Measurements from ENCODE around the gene LRRD1. TPM values are rescaled to one million over a fixed set of nuclear protein-coding genes. Genes with fewer than 3 reads are reported as not detected.
A peak's percentile ranks its signal among the peaks of the same experiment; 100 is the strongest.

Gene LRRD1
- total RNA-seq (under 1 TPM in 4 of 10 donors, not detected in 6; 0.08 to 0.18 (median 0.12) TPM), polyA plus RNA-seq (not detected)
- long read RNA-seq, donor 1, result 0 reads
- long read RNA-seq, donor 2, result 0 reads
- long read RNA-seq, donor 3, result 0 reads

GRCh38 chr7:92178928-92179924 lies at the start of gene LRRD1:
LRRD1 (minus strand) TSS chr7:92179142; CDS start chr7:92165202, 13,940 bp downstream.
- TF ChIP-seq CTCF (IDR thresholded peaks at IDR 0.05), result peak; percentile 93 to 100 (median 99)
- 7 to 8% methylated on average over 58 to 60 of the region's 60 CpGs for WGBS, 2 donors
- H3K27me3 ChIP-seq, result no peaks in the 10 kb centered on the region
- H3K4me3 ChIP-seq, result peak within 1 kb of the TSS; percentile 39 to 69 (median 63)
- peak; percentile 80 to 89 for DNase-seq
- peaks cover 0 to 12% (median 0%) of the 10 kb centered on the region in 11 donors for H3K9me3 ChIP-seq
- ATAC-seq, result peak; percentile 97 to 100 (median 98)
- H3K36me3 ChIP-seq, result no peaks in the 10 kb centered on the region
- H3K4me1 ChIP-seq, result peaks cover 0 to 14% (median 0%) of the 10 kb centered on the region in 9 donors
- peak within 1 kb of the TSS in 9 of 10 donors; percentile 70 to 83 (median 78) for H3K27ac ChIP-seq
- intact Hi-C loops (cut with DNase I), result loop anchor here in 3 of 10 donors (2.0 to 10.0 kb wide), 3 partner anchors 44 to 268 kb away; partner anchors contain the start of genes GATAD1 (in 3 of the 3) and CYP51A1 (in 1 of the 3)

GRCh38 chr7:92228742-92229141 lies 49.8 kb upstream of the LRRD1 start:
- intact Hi-C loops (cut with DNase I), result loop anchor here in 2 of 10 donors (1.0 to 10.0 kb wide), 2 partner anchors 14 to 124 kb away; no protein-coding TSS in a partner anchor
- Histone ChIP-seq H3K27me3 (no peaks in the 10 kb centered on the region), H3K4me3 (no peak overlapping the region), H3K36me3 (peaks cover 0 to 100% (median 50%) of the 10 kb centered on the region in 9 donors), H3K9me3 (peaks cover 0 to 8% (median 0%) of the 10 kb centered on the region in 11 donors), H3K27ac (no peak overlapping the region), H3K4me1 (no peaks in the 10 kb centered on the region)
- 94 to 100% methylated on average over 2 of the region's 2 CpGs for WGBS, 2 donors
- DNase-seq, result no peak
- no peak for ATAC-seq
- TF ChIP-seq CTCF (IDR thresholded peaks at IDR 0.05), result no peak

GRCh38 chr7:92228100-92228499 lies 49.2 kb upstream of the LRRD1 start:
- no peak for TF ChIP-seq CTCF (IDR thresholded peaks at IDR 0.05)
- Histone ChIP-seq H3K4me1 (no peaks in the 10 kb centered on the region), H3K9me3 (peaks cover 0 to 8% (median 0%) of the 10 kb centered on the region in 11 donors), H3K4me3 (no peak overlapping the region), H3K27me3 (no peaks in the 10 kb centered on the region), H3K36me3 (peaks cover 0 to 100% (median 51%) of the 10 kb centered on the region in 9 donors), H3K27ac (no peak overlapping the region)
- DNase-seq (no peak), ATAC-seq (no peak)
- intact Hi-C loops (cut with DNase I), result loop anchor here in 1 of 10 donors (10.0 kb wide), 1 partner anchor 123 kb away; no protein-coding TSS in a partner anchor
- WGBS, 2 donors, result 98 to 99% methylated on average over 2 of the region's 2 CpGs

- H3K4me1 ChIP-seq, result no peaks in the 10 kb centered on the region
- H3K36me3 ChIP-seq, result peaks cover 0 to 100% (median 52%) of the 10 kb centered on the region in 9 donors
- TF ChIP-seq CTCF (IDR thresholded peaks at IDR 0.05), result no peak
- H3K27me3 ChIP-seq, result no peaks in the 10 kb centered on the region
- H3K4me3 ChIP-seq, result no peak overlapping the region
- intact Hi-C loops (cut with DNase I), result loop anchor here in 1 of 10 donors (10.0 kb wide), 1 partner anchor 122 kb away; no protein-coding TSS in a partner anchor
- H3K9me3 ChIP-seq, result peaks cover 0 to 8% (median 0%) of the 10 kb centered on the region in 11 donors
- 96 to 97% methylated on average over 4 of the region's 4 CpGs for WGBS, 2 donors
- no peak overlapping the region for H3K27ac ChIP-seq
- DNase-seq (no peak), ATAC-seq (no peak)
Observed at GRCh38 chr7:92226981-92227380, 48.0 kb upstream of the LRRD1 start.

Data from heart right ventricle (tissue), 16 donors.